GM18520 (cell line): ENCODE results near the gene DYNLT1.
"Not testable (repeated sequence)": the region's sequence is repeated elsewhere in the genome, so short reads cannot be mapped to it uniquely, and the experiment has no call there.

Source experiments
- ATAC-seq: cut with Tn5 transposase; IDR thresholded peaks from one replicate; pipeline ENCODE4 v1.9.1; 2021; ENCODE audit not compliant: unreplicated experiment

The DYNLT1 gene

GRCh38 chr6:158663625-158664165 lies 19.2 kb upstream of the DYNLT1 start:
- ATAC-seq, result no peak

DNA sequence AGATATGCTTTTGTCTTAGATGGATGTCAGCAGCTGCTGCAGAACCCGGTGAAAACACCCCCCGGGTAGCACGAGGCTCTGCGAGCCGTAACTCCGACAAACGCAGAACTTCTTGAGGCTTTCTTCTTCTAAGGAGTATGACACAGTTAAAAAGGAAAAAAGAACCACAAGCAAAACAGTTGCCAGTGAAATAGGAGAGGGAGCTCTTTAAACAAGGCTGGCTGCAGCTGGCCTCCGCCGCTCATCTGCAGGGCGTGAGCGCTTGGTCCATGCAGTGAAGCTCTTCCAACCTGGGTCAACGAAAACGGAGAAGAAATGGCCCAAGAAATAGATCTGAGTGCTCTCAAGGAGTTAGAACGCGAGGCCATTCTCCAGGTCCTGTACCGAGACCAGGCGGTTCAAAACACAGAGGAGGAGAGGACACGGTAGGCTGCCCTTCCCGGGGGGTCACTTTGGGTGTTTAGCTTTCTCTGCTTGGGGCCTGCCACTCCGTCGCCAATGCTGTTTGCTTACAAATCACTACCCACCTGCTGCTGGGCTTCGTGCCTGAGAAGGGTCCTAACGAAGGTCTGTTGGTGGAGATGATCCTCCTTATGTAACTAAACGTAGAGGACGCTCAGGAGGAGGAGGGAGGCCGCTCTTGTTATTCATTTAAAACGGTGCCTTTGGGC lies 18.5 kb upstream of the DYNLT1 start:
- no peak for ATAC-seq

DNA sequence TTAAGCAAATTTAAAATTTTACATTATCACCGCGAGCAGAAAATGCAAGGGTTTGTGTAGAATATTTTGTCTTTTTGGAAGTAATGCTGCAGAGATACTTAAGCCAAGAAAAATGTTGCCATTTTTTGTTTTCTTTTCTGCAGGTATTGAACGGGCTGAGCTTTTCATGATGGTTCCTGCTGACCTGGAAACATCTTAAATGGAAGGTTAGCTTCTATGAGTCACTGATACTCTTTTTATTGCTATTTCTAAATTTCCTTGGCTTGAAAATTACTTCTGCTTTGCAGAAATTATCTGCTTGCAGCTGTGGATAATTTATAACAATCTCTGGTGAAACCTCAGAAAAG lies 18.0 kb upstream of the DYNLT1 start:
- no peak for ATAC-seq

GRCh38 chr6:158661156-158661685 lies 16.7 kb upstream of the DYNLT1 start:
- no peak for ATAC-seq

- ATAC-seq, result no peak
Measured at GRCh38 chr6:158660333-158660754, 15.8 kb upstream of the DYNLT1 start.

DNA sequence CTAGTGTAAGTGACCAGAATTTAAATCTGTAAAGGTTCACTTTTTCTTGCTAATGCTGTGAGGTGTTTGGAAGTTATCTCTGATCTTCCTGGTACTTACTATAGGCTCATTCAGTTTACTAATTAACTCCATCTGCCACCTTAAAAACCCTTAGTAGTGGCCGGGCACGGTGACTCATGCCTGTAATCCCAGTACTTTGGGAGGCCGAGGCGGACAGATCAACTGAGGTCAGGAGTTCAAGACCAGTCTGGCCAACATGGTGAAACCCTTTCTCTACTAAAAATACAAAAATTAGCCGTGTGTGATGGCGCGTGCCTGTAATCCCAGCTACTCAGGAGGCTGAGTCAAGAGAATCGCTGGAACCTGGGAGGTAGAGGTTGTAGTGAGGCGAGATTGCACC lies 12.4 kb upstream of the DYNLT1 start:
- not testable (repeated sequence) for ATAC-seq

DNA sequence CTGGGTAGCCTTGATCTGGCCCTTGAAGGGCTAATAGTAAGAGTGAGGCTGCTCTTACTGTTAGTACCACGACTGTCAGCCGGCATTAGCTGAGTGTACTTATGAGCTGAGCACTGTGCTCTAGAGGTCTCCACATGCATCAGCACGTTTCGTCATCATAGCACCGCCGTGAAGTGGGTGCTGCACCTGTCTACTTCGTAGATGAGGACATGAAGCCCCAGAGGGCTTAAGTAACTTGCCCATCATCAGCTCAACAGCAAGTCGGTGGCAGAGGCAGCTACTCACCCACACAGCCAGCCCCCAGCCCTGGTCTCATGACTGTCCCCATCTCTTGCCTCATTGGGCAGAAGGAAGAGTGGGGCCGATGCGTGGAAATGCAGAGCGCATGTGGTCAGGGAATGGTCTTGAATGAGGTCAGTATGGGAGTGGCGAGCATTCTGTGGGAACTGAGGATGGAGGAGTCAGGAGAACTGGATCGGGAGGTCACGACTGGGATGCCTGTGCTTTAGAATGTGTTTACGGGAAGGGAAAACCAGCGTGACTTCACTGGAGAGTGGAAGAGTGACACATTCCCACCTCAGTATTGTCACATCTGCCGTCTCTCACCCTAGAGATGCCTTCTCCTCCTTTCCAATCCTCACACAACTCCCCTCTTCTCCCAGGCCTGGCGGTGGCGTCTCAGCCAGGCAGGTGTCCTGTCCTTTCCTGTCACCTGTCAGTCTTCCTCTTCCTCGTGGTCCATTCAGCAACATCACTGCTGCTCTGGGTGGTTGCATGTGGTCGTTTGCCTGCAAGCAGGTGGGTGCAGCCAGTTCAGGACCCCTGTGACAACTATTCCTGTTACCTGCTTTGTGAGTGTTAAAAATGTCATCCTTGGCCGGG lies 11.3 kb upstream of the DYNLT1 start:
- ATAC-seq, result no peak

DNA sequence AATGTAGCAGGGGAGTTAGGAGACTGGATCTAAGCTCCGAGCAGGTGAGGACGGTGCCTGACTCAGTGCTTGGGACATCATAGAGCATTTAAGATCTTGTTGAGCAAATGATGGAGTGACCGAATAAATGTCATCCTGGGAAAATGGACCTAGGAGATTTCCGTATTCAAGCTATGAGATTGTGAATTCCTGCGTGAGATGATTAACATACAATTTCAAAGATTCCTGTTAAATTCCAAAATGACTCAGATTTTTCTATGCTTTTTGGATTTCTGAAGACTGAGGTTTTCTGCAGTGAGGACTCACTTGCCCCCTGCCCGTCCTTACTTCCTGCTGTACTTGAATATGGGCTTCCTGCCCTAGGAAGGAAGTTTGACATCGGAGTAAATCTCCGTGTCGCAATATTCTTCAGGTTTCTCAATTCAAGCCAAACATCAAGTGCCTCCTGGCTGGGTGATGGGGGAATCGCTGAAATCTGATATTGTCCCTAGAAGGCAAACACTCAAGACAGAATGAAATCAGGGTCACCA lies 10.5 kb upstream of the DYNLT1 start:
- ATAC-seq, result no peak

GRCh38 chr6:158654498-158654897 lies 10.0 kb upstream of the DYNLT1 start:
- no peak for ATAC-seq

- no peak for ATAC-seq
Measured at GRCh38 chr6:158653577-158654354, 9.2 kb upstream of the DYNLT1 start.

GRCh38 chr6:158651981-158652737 lies 7.6 kb upstream of the DYNLT1 start:
- ATAC-seq, result not testable (repeated sequence)

DNA sequence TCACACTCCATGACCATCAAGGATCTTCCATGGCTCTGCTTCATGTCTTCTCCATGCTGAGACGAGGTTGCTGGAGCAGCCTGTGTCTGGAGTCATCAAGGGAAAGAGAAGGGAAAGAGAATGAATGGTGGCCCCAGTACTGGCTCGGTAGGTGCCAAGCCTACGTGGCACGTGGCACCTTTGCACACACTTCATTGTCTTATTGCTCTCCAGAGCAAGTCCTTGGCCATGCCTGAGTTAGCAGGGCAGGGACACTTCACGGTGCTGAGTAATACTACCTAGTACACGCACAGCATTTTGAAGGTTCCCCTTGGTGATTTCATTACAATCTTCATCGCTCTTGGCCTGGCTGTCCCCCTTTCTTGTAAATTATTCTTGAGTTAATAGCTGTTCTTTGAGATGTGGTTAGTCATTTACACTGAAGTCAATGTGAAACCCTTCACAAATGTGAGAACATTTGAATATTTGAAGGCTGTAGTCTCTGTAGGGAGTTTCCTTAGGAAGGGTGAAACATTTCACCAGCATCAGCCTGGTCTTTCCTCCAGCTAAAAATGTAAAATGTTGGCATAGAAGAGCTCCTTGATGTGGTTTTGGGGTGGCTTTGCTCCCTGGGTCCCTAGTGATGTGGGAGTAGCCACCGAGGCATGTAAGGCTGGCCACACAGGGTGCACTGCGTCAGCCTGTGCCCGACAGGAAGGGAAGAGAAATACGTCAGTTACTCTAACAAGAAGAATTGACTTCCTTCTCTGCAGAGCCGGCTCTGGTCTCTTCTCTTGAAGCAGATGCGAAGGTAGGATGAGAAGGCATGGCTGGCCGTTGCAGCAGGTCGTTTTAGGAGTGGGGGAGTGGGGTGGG lies 5.0 kb upstream of the DYNLT1 start, which contains the start of gene SYTL3:
TSS of gene SYTL3 (plus strand) at position 766 of the 855 bp plus-strand sequence. CDS start 13,215 bp downstream, outside the sequence.
- ATAC-seq, result peak; percentile 44

DNA sequence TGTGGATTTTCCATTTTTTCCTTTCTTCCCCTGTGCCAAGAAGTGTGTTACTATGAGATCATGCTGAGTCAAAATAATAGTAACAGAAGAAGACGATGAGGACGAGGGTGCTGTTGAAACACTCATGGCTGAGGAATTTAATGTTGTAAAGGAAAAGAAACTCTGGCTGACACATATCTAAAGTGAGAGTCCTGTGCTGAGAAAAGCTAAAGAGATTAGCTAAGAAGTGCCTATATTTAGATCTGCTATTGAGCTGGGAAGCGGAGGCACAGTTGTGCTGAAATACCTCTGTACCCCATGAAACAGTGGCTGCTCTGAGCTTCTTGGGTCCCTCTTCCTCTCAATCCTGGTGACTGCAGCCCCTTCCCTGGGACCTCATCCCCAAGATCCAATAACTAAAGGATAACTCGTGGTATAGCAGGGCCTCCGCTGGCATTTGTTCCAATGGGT lies 4.2 kb upstream of the DYNLT1 start:
- ATAC-seq, result peak; percentile 23

GRCh38 chr6:158647501-158647900 lies 3.0 kb upstream of the DYNLT1 start:
- no peak for ATAC-seq

DNA sequence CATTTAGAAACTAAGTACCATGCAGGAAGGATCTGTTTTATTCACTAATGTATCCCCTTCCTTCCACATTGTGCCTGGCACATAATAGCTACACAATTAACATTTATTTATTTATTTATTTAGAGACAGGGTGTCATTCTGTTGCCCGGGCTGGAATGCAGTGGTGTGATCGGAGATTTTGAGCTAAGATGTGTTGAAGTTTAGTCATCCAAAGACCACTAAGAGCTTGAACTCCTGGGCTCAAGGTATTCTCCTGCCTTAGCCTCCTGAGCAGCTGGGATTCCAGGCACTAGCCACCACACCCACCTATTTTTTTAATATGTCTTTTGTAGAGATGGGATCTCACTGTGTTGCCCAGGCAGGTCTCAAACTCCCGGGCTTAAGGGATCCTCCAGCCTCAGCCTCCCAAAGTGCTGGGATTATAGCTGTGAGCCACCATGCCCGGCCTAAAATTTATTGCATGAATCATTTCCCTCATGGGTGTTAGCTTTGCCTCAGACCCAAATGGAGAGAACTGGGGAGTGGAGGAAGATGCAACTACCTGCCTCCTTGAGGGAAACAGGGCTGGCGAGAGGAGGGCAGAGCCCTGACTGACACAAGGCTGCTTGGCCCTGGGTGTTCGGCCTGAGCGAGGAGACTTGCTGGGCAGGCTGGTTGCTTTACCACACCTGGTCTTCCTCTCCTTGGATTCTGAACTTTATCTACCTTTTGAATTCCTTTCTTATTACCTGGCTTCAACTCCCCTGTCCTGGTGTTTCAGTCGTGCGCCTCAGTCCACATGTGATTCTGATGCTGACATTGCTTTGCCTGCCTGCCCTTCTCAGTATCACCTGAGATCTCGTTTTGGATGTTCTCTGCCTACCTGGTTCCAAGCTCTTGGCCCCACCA lies 1.7 kb upstream of the DYNLT1 start:
- no peak for ATAC-seq

DNA sequence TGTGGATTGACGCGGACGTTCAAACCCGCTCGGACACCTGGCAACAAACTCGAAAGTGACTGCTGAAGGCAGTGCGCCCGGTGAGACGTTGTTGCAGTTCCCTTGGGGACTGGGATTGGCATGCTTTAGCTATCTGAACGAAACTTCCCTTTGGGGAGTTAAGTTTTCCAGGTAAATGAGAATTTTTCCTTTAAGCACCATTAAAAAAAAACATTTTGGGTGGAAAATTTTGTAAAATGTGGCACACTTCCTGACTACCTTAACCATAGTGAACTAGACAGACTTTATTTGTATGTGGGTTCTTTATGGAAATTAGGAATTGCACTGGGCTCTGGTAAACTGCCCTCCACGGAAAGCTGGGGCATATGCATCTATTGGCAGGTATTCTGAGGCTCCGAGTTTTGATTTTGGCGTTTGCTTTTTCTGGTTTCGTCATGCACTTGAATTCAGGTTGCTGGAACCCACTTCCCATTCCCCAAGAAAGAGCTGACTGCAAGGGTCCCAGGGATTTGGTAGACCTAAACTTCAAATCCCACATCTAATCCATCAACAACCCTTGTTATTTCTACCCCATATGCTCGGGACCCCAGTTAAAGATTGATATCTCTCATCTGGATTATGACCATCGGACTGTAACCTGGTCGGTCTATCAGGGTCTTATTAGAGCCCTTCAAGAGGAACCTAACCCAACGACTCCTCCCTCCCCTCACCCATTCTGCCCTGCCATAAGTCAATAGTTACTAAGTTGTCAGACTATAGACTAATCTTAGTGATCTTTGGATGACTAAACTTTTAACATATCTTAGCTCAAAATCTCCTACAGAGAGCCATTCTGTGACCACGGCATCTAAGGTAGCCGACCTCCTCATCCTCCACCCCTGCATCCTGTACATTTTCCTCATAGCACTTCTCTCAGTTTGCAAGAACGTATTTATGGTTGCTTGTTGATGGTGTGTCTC lies 800 bp upstream of the DYNLT1 start:
- peak; percentile 16 for ATAC-seq

DNA sequence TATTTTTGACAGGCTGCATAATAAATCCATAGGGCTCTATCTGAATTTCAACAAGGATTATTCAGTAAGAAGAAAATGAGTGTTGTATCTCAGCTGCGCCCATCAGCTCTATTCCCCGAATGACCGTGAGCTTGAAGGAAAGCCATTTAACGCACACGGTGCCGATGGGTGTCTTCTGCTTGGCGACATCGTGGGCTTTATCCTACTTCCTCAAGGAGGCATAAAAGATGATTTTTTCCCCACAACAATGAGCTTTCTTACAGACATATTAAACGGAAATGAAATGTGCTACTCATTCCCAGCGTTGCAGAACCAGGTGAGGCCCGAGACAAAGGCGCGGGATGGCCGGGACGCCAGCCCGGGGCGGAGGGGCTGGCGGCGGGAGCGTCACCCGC lies 710 bp downstream of the DYNLT1 start:
- ATAC-seq, result no peak
